HG02571 (cell line): ENCODE data around the gene RPL29.
"Not testable (repeated sequence)": the region's sequence is repeated elsewhere in the genome, so short reads cannot be mapped to it uniquely, and the experiment has no call there.

Experiments used
- ATAC-seq: cut with Tn5 transposase; IDR thresholded peaks from one replicate; pipeline ENCODE4 v1.9.1; 2021; ENCODE audit warnings: mild to moderate bottlenecking, moderate library complexity; ENCODE audit not compliant: unreplicated experiment

Gene RPL29

GRCh38 chr3:51995346-51996163 lies at the start of gene RPL29:
TSS of gene RPL29 (minus strand) at chr3:51995895. CDS start at chr3:51995461, 434 bp downstream.
- peak; percentile 73 for ATAC-seq

GRCh38 chr3:52044869-52045619 lies 49.3 kb upstream of the RPL29 start:
- ATAC-seq = no peak

DNA sequence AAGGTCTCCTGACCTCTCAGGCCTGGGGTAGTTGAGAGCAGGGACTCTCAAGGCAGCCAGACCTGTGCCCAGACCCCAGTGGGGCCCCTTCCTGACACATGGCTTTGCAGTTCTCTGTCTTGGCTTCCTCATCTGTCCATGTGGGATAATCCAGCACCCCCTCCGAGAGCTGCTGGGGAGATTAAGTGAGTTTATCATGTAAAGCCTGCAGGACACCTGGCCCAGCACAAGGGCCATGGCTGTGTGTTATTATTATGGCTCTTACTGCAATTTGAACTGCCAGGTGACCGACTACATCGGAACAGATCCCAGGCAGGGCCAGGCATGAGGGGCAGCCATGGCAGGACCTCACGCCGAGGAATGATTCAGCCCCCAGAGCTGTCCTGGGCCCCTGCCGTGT lies 48.1 kb upstream of the RPL29 start:
- ATAC-seq = no peak

GRCh38 chr3:52043039-52043438 lies 47.3 kb upstream of the RPL29 start:
- not testable (repeated sequence) for ATAC-seq

DNA sequence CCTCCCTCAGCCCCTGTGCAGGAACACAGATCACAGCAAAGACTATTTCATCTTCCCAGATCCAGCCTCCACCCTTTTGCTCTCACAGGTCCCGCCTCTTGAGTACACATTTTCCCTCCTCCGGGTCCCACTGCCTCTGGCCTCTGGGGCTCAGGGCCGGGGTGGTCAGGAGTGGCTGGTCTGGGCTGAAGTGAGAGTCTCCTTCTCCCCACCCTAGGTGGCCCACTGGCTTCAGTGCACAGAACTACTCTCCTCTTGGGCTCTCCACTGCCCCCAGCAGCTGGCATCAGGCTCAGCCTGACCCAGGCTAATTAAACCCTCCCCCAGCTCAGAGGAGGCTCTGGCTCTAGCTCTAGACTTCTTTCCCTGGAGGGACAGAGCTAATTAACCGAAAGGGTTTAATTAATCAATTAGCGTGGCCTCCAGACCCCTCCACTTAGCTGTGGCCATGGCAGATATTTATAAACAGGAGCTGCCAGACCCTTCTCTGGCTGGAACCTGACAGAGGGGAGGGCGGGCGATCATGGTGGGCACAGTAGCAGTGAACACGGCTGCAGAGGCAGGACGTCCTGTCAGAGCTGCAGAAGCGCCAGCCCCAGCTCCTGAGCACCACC lies 45.5 kb upstream of the RPL29 start:
- ATAC-seq = no peak

- no peak for ATAC-seq
These were observed 44.9 kb upstream of the RPL29 start for GRCh38 chr3:52040600-52040999.

DNA sequence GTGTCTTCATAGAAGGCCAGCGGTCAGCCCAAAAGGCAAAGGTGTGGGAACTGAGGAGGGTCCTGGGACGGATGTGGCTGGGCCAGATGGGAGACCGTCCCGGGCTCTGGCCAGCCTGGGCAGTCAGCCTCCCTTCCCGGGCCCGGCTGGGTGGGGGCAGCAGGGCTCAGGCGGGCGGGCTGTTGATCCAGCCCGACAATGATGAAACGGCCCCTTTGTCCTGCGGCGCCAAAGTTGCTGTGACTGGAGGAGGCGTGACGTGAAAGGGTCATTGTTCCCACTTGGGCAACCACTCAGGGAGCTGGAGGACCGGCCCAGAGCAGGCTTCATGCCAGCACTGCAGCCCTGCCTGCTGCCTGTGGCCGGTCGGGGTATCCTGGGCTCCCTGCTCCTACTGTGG lies 44.2 kb upstream of the RPL29 start:
- no peak for ATAC-seq

- no peak for ATAC-seq
These were observed 43.7 kb upstream of the RPL29 start for GRCh38 chr3:52039426-52039825.

DNA sequence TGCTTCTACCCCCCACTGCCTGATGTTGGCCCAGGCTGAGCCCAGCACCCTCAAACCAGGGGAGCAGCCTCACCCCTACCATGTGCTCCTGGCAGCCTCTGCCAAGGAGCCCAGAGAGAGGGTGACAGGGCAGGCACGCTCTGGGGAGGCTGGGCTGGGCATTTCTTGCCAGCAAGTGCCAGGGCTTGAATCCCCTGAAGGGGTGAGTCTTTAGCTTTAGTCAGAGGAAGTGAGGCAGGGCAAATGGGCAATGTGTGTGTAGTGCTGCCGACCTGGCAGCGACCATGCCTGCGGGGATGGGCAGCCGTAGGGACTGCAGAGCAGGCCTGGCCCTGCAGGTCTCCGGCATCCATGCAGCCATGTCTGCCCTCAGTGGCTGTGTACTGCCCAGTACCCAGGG lies 42.5 kb upstream of the RPL29 start:
- ATAC-seq = no peak

- no peak for ATAC-seq
These were observed 41.6 kb upstream of the RPL29 start for GRCh38 chr3:52037291-52037690.

GRCh38 chr3:52036829-52037228 lies 41.1 kb upstream of the RPL29 start:
- no peak for ATAC-seq

GRCh38 chr3:52036222-52036694 lies 40.6 kb upstream of the RPL29 start:
- peak; percentile 64 for ATAC-seq

- no peak for ATAC-seq
These were observed 39.0 kb upstream of the RPL29 start for GRCh38 chr3:52034651-52035050.

DNA sequence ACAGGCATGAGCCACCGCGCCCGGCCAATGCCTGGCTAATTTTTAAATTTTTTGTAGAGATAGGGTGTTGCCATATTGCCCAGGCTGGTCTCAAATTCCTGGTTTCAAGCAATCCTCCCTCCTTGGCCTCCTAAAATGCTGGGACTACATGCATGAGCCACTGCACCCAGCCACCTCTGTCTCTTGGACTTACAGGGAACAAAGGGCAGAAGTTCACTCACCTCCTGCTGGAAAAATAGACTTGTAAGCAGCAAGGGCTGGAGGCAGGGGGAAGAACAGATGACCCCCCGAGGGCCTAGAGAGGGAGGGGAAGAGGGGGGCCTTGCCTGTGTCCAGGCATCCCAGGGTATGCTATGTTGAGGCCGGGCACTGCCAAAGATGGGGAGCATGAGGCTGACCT lies 38.5 kb upstream of the RPL29 start:
- ATAC-seq = no peak

- not testable (repeated sequence) for ATAC-seq
These were observed 38.1 kb upstream of the RPL29 start for GRCh38 chr3:52033748-52034147.

DNA sequence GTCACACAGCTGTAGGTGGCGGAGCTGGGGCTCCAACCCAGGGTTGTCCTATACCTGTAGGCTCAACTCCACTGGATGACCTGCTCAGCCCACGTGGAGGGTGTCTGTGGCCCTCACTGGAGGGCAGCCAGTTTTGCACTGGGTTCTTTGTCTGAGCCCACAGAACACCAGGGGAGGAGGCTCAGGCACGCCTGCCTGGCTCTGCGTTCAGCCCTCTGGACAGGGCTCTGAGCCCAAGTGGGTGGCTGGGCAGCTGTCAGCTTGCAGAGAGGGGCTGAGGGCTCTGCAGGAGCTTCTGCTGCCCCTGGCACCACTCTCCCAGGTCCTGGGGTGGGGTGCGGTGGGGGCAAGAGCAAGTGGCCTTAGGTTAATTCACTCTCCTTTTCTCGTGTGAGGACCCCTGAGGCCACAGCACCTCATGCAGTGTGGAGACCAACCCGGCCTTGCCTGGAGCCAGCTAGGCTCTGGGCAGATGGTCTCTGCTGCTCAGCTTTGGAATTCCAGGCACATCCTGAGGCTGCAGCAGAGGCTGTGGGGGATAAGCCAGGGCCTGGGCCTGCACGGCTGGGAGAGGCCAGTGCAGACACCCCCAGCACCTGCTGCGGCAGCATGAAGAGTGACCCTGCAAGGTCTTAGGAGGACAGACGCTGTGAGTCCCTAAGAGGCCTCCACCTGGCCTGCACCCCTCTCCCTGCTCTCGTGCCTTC lies 37.2 kb upstream of the RPL29 start:
- ATAC-seq = no peak

- no peak for ATAC-seq
These were observed 36.2 kb upstream of the RPL29 start for GRCh38 chr3:52031896-52032295.

DNA sequence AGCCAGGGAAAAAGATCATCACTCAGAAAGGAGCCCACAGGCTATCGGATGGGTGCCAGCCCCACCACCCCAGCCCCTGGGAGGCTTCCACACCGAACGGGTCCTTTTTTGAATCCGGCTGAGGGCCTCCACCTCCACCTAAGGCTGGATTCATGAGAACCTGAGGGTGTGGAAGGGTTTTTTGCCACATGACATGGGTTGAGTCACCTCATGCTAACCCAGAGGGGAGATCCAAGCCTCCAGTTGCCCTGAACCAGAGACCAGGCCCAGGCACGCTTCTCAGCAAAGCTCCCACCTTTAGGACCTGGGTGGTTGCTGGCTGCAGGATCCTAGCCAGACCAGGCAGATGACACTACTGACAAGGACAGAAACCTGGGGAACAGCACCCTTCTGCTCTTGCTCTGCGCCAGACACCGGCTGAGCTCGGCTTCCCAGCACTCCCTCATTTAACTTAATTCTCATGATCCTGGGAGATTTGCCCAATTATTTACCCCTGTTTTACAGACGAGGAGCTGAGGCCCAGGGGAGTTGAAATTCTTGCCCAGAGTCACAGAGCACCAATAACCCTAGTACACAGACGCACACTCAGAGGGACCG lies 35.1 kb upstream of the RPL29 start:
- no peak for ATAC-seq

DNA sequence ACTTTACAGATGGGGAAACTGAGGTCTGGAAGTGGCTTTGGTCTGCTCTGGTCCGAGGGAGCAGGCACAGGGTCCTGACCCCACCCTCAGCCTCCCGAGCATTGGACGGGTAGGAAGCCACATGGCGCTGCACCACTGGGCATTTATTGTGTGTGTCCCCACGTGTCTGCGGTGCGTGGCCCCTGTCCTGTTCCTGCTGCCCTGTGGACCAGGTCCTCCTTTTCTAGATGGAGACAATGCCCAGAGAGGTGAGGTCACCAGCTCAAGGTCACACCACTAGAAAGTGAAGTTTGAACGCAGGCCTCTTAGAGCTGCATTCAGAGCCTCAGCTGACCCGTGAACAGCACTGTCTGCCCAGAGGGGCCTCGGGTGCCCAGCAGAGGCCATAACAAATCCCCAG lies 33.8 kb upstream of the RPL29 start:
- ATAC-seq = no peak

GRCh38 chr3:52029053-52029452 lies 33.4 kb upstream of the RPL29 start:
- ATAC-seq = no peak

DNA sequence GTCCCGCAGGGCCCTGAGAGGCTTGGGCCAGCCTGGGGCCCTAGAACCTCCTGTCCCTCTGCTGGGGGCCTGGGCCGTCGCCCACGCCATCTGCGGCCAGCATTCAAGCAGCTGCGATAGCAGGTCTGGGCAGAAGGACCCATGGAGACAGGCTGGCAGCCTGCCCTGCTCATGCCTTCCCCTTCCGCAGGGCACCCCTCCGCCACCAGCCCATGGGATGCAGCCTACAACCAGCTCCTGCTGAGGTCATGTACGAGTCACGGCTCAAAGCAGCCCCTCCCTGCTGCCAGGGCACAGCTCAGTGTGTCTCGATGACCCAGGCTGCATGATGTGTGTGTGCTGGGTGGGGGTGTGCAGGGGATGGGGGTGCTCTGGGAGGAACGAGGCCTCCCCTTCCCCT lies 32.9 kb upstream of the RPL29 start:
- no peak for ATAC-seq
